ENCODE measurements around the gene PLB1.
A peak's percentile ranks its signal among the peaks of the same experiment; 100 is the strongest.
"Not testable (repeated sequence)": the region's sequence is repeated elsewhere in the genome, so short reads cannot be mapped to it uniquely, and the experiment has no call there.

Gene PLB1

DNA sequence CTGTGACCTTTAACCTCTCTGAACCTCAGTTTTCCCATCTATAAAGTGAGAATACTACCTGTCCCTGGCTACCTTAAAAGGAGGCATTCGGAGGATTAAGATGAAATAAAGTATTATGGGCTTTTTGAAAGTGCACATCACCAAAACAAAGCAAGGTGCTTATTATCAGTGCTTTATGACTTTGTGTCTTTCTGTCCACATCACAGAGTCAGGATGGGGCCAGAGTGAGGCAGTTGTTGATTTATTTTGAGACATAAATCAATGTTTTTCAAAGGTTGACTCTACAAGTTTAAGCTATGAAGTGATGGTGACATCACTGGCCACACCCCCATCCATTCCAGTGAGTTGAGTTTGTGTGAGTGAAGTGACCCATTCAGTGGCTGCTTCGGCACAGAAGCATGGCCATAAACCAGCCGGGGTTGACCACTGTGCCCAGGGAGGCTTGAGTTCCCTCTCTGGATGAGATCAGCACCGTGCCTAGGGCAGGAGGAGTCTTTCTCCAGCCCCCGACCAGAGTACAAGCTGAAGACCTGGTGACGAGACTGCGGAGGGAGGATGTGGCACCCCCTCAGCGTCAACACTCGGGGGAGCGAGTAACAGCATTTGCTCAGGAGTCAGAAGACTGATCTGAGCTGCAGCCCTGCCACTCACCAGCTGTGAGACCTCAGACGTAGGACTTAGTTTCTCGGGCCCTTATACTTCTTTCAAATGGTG is 166.8 kb downstream of the PLB1 start:
- Mint-ChIP-seq H3K4me3 (no peak overlapping the region), H3K4me1 (peaks cover 5% of the 10 kb centered on the region), H3K9me3 (no peaks in the 10 kb centered on the region), H3K36me3 (no peaks in the 10 kb centered on the region), H3K27ac (no peak overlapping the region)
- DNase-seq (ENCODE audit: low spot score in 2 of 2) (no peak), ATAC-seq (no peak)

DNA sequence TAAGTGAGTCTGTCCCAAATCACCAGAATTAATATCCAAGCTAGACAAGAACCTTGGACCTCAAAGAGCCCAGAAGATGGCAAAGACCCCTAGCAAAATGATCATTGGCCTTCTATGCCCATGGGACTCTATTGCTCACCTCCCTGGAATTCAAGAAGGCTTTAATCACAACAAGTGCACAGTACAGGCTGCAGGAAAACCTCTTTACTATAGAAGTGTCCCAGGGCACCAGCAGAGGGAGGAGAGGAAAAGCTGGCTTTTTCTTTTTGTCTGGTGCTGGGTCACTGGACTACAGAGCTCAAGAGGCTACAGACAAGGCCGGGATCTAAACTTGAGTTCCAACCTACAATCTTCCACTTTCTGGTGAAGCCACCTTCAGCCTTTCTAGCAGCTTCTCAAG is 167.5 kb downstream of the PLB1 start:
- Mint-ChIP-seq H3K9me3 (no peaks in the 10 kb centered on the region), H3K4me1 (peaks cover 4% of the 10 kb centered on the region), H3K4me3 (no peak overlapping the region), H3K27ac (no peak overlapping the region), H3K36me3 (no peaks in the 10 kb centered on the region)
- DNase-seq (ENCODE audit: low spot score in 2 of 2) = no peak
- ATAC-seq = no peak

DNA sequence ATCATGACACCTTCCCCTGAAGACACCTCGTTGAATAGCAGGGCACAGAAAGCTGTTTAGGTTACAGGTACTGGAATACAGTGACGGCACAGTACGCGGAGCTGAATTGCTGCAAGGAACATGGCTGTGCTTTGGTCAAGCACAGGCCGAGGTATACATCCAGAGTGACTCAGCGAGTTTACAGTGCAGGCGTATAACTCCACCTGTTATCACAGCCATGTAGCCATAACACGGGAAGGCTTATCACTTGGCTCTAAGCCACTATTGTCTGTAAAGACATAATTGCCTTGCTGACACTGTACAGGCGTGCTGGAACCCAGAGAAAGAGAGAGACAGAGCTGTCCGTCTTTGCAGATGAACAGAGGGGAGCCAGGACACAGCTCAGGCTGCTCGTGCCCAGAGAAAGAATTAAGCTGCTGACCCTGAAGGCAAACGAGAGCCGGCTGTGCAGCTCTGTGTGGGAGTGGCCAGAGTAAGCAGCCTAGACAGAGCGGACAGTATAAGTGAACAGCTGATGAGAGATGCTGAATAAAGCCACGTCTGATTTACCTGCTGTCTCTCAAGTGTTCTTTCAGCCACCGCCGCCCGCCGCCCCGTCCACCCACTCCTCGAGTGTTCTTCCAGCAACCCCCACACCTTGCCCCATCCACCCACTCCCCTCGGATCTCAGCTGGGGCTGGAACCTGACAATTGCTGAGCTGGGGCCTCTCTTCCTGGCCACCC is 168.4 kb downstream of the PLB1 start:
- no peaks in the 10 kb centered on the region for H3K36me3 Mint-ChIP-seq
- peaks cover 4% of the 10 kb centered on the region for H3K4me1 Mint-ChIP-seq
- no peaks in the 10 kb centered on the region for H3K9me3 Mint-ChIP-seq
- no peak overlapping the region for H3K4me3 Mint-ChIP-seq
- peak overlapping the region; percentile 35 for H3K27ac Mint-ChIP-seq
- DNase-seq (ENCODE audit: low spot score in 2 of 2) = no peak
- ATAC-seq = no peak

DNA sequence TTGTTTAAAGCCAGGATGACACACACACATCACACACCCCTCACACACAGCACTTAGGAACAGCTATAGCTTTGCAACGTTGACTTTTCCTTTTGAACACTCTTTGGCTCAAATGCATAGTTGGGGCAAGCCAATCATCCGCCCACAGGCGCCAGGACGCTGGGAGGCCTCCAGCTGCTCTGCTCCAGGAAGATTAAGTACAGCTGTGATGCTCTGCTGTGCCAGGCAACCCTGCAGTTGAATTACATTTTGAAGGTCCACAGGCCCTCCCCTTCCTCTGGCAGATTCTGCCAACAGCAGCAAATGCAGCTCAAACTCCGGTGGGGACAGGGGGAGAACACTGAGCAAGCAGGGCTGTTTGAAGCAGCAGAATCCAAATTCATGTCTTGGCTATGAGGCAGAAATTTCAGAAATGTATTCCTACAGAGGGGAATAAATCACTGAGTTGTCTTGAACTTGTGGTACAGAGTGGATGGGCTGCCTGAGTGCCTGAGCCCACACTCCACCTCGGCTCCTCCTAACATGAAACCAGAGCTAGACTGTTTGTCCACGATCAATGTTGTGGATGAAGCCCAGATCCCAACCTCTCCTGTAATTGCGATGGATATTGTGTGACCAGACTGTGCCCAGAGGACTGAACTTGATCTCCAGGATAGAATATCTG is 169.3 kb downstream of the PLB1 start:
- DNase-seq (ENCODE audit: low spot score in 2 of 2) = no peak
- no peak overlapping the region for H3K4me3 Mint-ChIP-seq

DNA sequence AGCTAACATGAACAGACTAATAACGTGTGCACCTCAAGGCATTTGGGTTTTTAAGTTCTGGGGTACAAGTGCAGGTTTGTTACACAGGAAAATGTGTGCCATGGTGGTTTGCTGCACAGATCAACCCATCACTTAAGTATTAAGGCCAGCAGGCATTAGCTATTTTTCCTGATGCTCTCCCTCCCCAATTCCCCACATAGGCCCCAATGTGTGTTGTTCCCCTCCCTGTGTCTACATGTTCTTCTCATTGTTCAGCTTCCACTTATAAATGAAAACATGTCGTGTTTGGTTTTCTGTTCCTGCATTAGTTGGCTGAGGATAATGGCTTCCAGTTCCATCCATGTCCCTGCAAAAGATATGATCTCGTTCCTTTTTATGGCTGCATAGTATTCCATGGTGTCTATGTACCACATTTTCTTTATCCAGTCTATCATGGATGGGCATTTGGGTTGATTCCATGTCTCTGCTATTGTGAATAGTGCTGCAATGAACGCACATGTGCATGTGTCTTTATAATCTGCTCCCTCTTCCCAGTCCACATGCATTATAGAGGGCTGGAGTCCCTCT is 170.0 kb downstream of the PLB1 start:
- H3K4me3 Mint-ChIP-seq; DNase-seq (ENCODE audit: low spot score in 2 of 2); H3K36me3 Mint-ChIP-seq; H3K9me3 Mint-ChIP-seq; H3K27ac Mint-ChIP-seq; ATAC-seq; H3K4me1 Mint-ChIP-seq: not testable (repeated sequence)

More for the DNA sequence above, 169.3 kb downstream of the PLB1 start:
- peak overlapping the region; percentile 6 for H3K27ac Mint-ChIP-seq
- H3K36me3 Mint-ChIP-seq = no peaks in the 10 kb centered on the region
- H3K9me3 Mint-ChIP-seq = no peaks in the 10 kb centered on the region
- no peak for ATAC-seq
- peaks cover 4% of the 10 kb centered on the region for H3K4me1 Mint-ChIP-seq

DNA sequence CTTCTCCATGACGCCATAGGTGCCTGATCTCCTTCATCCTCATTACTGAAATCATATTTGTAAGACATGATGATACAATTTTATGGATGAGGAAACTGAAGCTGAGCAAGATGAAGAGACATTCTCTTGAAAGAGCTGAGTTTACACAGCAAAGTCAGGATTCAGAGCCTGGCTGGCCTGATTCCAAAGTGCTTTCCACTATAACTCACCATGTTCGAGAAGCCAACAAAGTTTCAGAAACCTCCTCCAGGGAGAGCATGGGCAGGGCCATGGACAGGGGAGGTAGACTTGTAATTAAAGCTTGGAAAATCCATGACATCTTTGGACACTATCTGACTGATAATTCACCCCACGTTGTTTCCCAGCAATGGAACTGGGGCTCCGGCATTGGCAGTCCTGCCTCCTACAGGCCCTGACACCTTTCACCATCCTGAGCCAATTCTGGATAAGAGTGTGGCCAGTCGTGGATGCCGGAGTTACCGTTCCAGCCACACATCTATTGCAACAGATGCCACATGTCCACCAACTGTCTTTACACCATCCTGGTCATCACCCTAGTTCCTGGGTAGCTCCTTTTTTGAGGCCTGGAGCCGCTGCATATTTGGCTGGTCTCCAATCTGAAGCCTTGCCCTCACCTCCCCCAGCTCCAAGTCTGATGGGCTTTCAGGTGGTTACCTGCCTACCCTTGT is 170.8 kb downstream of the PLB1 start:
- Mint-ChIP-seq H3K4me1 (peaks cover 4% of the 10 kb centered on the region), H3K27ac (no peak overlapping the region), H3K9me3 (no peaks in the 10 kb centered on the region), H3K4me3 (no peak overlapping the region), H3K36me3 (no peaks in the 10 kb centered on the region)
- ATAC-seq (no peak), DNase-seq (ENCODE audit: low spot score in 2 of 2) (no peak)

DNA sequence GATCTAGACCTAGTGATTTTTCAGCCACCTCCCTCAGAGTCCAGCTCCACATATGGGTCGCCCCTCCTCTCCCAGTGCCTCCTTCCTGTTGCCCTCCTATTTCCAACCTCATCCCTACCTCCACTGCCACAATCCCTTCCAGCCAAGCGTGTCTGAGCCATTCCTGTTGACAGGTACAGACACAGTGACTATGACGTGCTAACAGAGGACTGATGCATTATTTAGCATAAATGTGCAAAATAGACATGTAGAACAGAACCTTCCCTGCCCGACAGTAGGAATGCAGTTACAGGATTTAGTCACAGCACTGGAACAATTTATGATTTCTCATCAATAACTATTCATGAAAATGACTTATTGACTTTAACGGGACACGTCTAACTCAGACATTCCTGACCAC is 171.4 kb downstream of the PLB1 start:
- Mint-ChIP-seq H3K4me3 (no peak overlapping the region), H3K9me3 (no peaks in the 10 kb centered on the region), H3K27ac (no peak overlapping the region), H3K4me1 (peaks cover 4% of the 10 kb centered on the region), H3K36me3 (no peaks in the 10 kb centered on the region)
- no peak for ATAC-seq
- no peak for DNase-seq (ENCODE audit: low spot score in 2 of 2)

DNA sequence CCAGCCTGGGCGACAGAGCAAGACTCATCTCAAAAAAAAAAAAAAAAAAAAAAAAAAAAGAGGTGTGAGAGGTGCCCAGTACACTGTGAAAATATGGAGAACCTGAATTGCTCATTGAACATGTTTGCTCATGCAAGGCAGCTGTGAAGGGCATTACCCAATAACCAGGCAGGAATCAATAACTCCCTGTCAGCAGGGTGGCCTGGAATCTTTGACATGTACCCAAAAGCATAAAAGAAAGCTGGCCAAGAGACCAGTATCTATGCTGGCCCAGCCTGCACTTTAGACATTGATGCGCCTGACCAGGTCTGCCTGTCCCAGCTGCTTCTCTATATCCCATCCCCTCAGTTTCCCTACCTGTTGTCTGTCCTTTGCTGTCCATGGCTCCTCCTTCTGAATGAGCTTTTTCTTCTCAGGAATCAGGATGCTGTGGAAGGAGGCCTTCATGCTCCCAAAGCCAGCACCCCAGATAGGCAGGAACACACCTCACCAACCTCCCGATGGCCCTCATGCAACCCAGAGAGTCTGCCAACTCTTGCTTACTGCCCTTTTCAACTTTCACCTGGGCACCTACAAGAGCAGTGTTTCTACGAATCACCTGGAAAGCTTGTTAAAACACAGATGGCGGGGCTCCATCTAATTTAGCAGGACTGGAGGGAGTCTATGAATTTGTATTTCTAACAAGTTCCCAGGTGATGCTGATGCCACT is 172.4 kb downstream of the PLB1 start:
- Mint-ChIP-seq H3K9me3 (peaks cover 4% of the 10 kb centered on the region), H3K4me1 (peaks cover 4% of the 10 kb centered on the region), H3K27ac (no peak overlapping the region), H3K4me3 (no peak overlapping the region), H3K36me3 (no peaks in the 10 kb centered on the region)
- no peak for ATAC-seq
- no peak for DNase-seq (ENCODE audit: low spot score in 2 of 2)

DNA sequence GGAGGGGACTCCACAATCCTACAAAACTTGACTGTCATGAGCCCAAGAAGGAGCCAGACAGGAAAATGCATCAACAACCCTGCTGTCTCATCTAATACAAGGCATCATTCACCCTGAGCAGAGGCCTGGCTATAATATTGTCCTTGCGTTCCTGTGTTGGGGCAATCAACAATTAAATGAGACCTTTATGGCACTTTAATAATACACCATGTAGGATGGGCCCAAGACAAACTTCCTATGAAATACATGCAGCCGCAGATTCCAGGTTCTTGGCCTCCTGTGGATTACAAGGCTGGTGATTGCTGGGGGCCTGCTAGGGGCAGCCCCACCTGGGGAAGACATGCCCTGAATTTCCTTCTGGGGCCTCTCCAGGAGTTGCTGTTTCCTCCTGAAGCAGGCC is 173.0 kb downstream of the PLB1 start:
- H3K36me3 Mint-ChIP-seq = no peaks in the 10 kb centered on the region
- DNase-seq (ENCODE audit: low spot score in 2 of 2) (no peak), ATAC-seq (no peak)
- no peak overlapping the region for H3K27ac Mint-ChIP-seq
- H3K9me3 Mint-ChIP-seq = peaks cover 4% of the 10 kb centered on the region
- H3K4me1 Mint-ChIP-seq = peaks cover 4% of the 10 kb centered on the region
- H3K4me3 Mint-ChIP-seq = no peak overlapping the region

DNA sequence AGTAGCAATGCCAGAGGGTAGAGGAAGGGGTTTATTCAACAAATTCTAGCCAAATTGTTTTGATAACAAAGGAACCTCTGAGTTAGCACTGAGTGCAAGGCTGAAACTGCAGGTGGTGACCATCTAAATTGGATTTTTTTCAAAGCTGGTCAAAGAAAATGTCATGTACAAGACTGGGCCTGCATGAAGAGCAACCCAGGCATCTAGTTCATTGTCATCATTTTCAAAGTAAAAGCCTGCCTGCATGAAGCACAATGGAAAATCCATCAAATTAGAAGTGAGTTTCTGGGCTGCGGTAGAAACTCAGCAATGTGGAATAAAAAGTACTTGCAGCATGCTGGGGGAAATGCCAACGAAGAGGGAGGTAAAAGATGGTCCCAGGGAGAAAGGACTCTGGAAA is 175.0 kb downstream of the PLB1 start:
- H3K4me3 Mint-ChIP-seq = no peak overlapping the region
- no peak for DNase-seq (ENCODE audit: low spot score in 2 of 2)

DNA sequence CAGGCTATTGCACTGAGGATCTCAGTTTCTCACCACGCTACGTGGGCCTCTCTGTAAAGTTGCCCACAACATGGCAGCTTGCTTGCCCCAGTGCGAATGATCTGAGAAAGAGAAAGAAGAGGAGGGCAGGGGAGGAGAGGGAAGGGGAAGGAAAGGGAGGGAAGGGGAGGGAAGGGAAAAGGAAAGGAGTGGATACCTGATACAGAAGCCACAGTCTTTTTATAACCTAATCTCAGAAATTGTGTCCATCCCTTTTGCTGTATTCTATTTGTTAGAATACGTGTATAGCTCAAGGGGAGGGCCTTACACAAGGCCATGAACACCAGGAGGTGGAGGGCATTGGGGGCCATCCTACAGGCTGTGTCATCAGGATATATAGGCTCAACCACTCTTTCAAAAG is 177.5 kb downstream of the PLB1 start:
- no peaks in the 10 kb centered on the region for H3K36me3 Mint-ChIP-seq
- H3K4me1 Mint-ChIP-seq = peaks cover 20% of the 10 kb centered on the region
- H3K4me3 Mint-ChIP-seq = no peak overlapping the region
- ATAC-seq = no peak
- DNase-seq (ENCODE audit: low spot score in 2 of 2) = no peak
- no peak overlapping the region for H3K27ac Mint-ChIP-seq
- peaks cover 4% of the 10 kb centered on the region for H3K9me3 Mint-ChIP-seq

More for the DNA sequence above, 175.0 kb downstream of the PLB1 start:
- Mint-ChIP-seq H3K36me3 (no peaks in the 10 kb centered on the region), H3K9me3 (peaks cover 4% of the 10 kb centered on the region), H3K4me1 (peaks cover 7% of the 10 kb centered on the region), H3K27ac (no peak overlapping the region)
- ATAC-seq = no peak

DNA sequence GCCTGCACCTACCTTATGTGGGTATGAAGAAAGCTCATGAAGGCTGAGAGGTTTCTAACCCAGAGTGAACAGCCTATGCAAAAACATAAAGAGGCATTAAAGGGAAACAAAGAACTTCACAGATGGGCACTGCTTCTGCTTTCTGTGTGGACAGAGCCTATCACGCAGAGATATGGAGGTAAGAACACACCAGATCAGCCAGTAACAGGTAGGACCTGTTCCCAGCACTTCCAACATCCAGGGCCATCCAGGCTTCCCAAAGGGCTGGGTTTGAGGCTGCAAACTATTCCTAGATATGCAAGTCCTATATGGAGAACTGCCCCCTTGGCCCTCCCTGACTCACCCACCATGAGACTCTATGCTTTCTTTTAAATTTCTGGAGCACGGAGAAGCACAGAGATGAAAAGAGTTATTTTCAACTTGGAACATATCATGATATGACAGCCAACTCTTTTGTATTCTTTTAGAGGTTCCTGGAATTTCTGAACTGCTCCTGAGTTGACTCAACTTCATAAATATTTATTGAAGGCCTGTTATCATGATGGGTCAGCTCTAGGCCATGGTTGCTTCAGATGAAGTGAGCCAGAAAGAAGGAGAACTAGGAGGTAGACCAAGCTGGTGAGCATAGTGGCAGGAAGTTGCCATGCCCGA is 178.3 kb downstream of the PLB1 start:
- DNase-seq (ENCODE audit: low spot score in 2 of 2) = no peak
- Mint-ChIP-seq H3K27ac (no peak overlapping the region), H3K36me3 (no peaks in the 10 kb centered on the region), H3K9me3 (peaks cover 4% of the 10 kb centered on the region), H3K4me3 (no peak overlapping the region), H3K4me1 (peaks cover 29% of the 10 kb centered on the region)
- ATAC-seq = no peak

DNA sequence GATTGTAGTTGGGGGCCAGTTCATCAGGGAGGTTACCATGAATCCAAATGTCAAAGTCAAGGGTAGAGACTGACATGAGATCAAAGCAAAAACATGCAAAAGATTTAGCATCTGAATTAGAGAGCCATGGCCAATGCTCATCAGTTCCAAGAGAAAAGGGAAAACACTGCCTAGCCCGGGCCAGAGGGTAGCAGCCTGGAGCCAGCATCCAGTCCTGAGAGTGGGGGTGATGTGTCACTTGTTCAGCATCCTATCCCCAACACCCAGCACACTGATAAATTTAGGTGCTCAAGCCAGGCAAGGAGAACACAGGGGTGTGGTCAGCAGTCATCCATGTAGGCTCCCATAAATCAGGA is 178.8 kb downstream of the PLB1 start:
- no peak for DNase-seq (ENCODE audit: low spot score in 2 of 2)
- H3K36me3 Mint-ChIP-seq = no peaks in the 10 kb centered on the region
- no peak overlapping the region for H3K27ac Mint-ChIP-seq
- H3K9me3 Mint-ChIP-seq = peaks cover 4% of the 10 kb centered on the region
- no peak for ATAC-seq
- no peak overlapping the region for H3K4me3 Mint-ChIP-seq
- H3K4me1 Mint-ChIP-seq = peaks cover 34% of the 10 kb centered on the region

DNA sequence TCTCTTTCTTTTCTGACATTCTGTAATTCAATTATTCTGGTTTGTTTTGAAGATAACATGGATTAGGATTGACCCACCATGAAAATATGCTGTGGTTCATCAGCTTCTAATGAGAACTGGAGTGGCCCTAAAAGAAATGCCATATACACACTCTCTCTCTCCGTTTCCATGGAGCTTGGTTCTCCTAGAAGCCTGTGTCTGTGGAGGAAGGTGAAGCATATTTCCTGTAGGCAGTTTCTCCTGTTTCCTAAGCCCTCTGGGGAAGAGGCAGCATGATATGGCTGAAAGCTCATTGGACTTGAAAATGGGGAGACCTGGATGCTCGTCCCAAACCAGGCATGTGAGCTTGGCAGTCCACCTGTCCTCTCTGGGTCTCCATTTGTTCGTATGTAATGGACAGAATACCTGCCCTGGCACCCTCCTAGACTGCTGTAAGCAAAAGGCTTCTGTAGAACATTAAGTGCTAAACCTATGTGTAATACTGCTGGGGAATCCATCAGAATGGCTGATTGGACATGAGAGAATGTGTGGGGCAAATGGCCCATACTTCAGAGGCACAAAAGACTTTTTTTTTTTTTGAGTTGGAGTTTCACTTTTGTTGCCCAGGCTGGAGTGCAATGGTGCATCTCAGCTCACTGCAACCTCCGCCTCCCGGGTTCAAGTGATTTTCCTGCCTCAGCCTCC is 180.4 kb downstream of the PLB1 start:
- Mint-ChIP-seq H3K4me3 (no peak overlapping the region), H3K27ac (peak overlapping the region; percentile 50), H3K36me3 (no peaks in the 10 kb centered on the region), H3K9me3 (peaks cover 4% of the 10 kb centered on the region), H3K4me1 (peaks cover 45% of the 10 kb centered on the region)
- ATAC-seq = no peak
- no peak for DNase-seq (ENCODE audit: low spot score in 2 of 2)

Measured in stimulated activated effector memory CD8-positive, alpha-beta T cell treated with anti-CD3 and anti-CD28 coated beads, Interleukin-12 subunit alpha, Interleukin-12 subunit beta, amount 100 ng/mL, for 72 hours (primary cell).